Right lobe of liver (tissue), 6 donors: ENCODE measurements around the gene ST3GAL2. TPM values are rescaled to one million over a fixed set of nuclear protein-coding genes. Genes with fewer than 3 reads are reported as not detected.
A peak's percentile ranks its signal among the peaks of the same experiment; 100 is the strongest.

Experiments
- ATAC-seq, 4 donors: fragments of 200-7000 bp; cut with Tn5 transposase; one replicate each; pipeline ENCODE4 v1.9.1; 2020; ENCODE audit warnings: mild to moderate bottlenecking in 4 of 4, moderate library complexity in 4 of 4
- DNase-seq, 3 donors: peaks; one replicate each; pipeline ENCODE4 v3.0.0-alpha.2; 2020
- H3K27ac ChIP-seq, 3 donors: fragments of 200-600 bp; one replicate each; pipeline ENCODE4 v1.8.0; 2022
- H3K27me3 ChIP-seq, 2 donors: fragments of 200-600 bp; one replicate each; pipeline ENCODE4 v1.8.0; 2022
- H3K36me3 ChIP-seq, 4 donors: fragments of 200-600 bp; sonication (generic) in 1 of 4; one replicate each; pipeline versions ENCODE4 v1.5.1 to v1.8.0; 2017 to 2022; ENCODE audit warnings: control low read depth in 1 of 4
- H3K4me1 ChIP-seq, 4 donors: fragments of 200-600 bp; sonication (generic) in 1 of 4; one replicate each; pipeline versions ENCODE4 v1.5.1 to v1.8.0; 2017 to 2022; ENCODE audit warnings: control low read depth in 1 of 4
- H3K4me3 ChIP-seq, 3 donors: fragments of 200-600 bp; one replicate each; pipeline ENCODE4 v1.8.0; 2022
- H3K9me3 ChIP-seq, 4 donors: fragments of 200-600 bp; sonication (generic) in 1 of 4; one replicate each; pipeline versions ENCODE4 v1.5.1 to v1.8.0; 2017 to 2022; ENCODE audit warnings: control low read depth in 1 of 4
- POLR2A ChIP-seq: fragments of 450-650 bp; IDR thresholded peaks from one replicate; pipeline ENCODE4 v1.6.1; 2017; ENCODE audit warnings: antibody characterized with exemption, mild to moderate bottlenecking
- WGBS: methylation state at CpG from one replicate; pipeline ENCODE4 v1.1.6; 2018; ENCODE audit warnings: low coverage, low lambda C conversion rate; ENCODE audit not compliant: insufficient coverage; ENCODE audit errors: missing lambda C conversion rate; 5-methylcytosine and 5-hydroxymethylcytosine counted together
- intact Hi-C, 2 donors: fragments of 100-400 bp; cut with DNase I; formaldehyde crosslinking; loops; one replicate each; pipeline versions ENCODE4 v1.11.2 to v1.14.1; 2022
- total RNA-seq, 6 experiments: library from RNA; depleted of rRNA in 2 of 6; stranded (reverse); fragments of >200 nt in 2 of 6; fragmentation: NEBNext Ultra II Directional in 3 of 6; extraction: Animal tissue kit (Norgen Biotek cat#: 25700) in 3 of 6; gene quantifications; one replicate each; pipeline versions ENCODE4 v1.1.0 to v1.2.4, GENCODE V29; 2016 to 2023
- TF ChIP-seq, protein P1 (sequence below), 4 donors: fragments of 200-600 bp in 3 of 4; fragments of 450-650 bp in 1 of 4; IDR thresholded peaks; one replicate each; pipeline versions ENCODE4 v1.5.1 to v1.8.0; 2016 to 2022; ENCODE audit warnings: antibody characterized with exemption in 4 of 4, mild to moderate bottlenecking in 2 of 4
- donor health status: DM: no; HTN: yes; CAD: no.
- donor health status: DM: no; HTN: no; CAD: no.
- donor health status: DM: no; HTN: no; CAD: no.
- donor health status: DM: no; HTN: yes; CAD: no.
- donor health status: DM: no; HTN: yes; CAD: no.

Gene ST3GAL2
- total RNA-seq, 6 experiments from 2014 or later = 10.4 to 16.7 (median 14.5) TPM

- intact Hi-C loops = no loop called here
- no peak overlapping the region for H3K4me3 ChIP-seq
- no peak overlapping the region for H3K27ac ChIP-seq
These were observed 1.3 kb upstream of the ST3GAL2 start for GRCh38 chr16:70440009-70440692.

GRCh38 chr16:70438585-70438968 lies 323 bp downstream of the ST3GAL2 start:
- H3K4me1 ChIP-seq = peaks cover 0 to 11% (median 0%) of the 10 kb centered on the region in 4 donors
- peak; percentile 61 to 68 (median 63) for DNase-seq
- peak overlapping the region in 2 of 3 donors; percentile 38 to 70 for H3K27ac ChIP-seq
- 0% methylated on average over 2 of the region's 39 CpGs for WGBS
- peak overlapping the region; percentile 67 to 84 (median 70) for H3K4me3 ChIP-seq
- peaks cover 0 to 2% (median 0%) of the 10 kb centered on the region in 4 donors for H3K36me3 ChIP-seq
- no peaks in the 10 kb centered on the region for H3K27me3 ChIP-seq
- intact Hi-C loops = no loop called here
- ATAC-seq = peak in 3 of 4 donors; percentile 1 to 4 (median 3)
- H3K9me3 ChIP-seq = no peaks in the 10 kb centered on the region
- no peak for TF ChIP-seq POLR2A
- TF ChIP-seq, protein P1, sequence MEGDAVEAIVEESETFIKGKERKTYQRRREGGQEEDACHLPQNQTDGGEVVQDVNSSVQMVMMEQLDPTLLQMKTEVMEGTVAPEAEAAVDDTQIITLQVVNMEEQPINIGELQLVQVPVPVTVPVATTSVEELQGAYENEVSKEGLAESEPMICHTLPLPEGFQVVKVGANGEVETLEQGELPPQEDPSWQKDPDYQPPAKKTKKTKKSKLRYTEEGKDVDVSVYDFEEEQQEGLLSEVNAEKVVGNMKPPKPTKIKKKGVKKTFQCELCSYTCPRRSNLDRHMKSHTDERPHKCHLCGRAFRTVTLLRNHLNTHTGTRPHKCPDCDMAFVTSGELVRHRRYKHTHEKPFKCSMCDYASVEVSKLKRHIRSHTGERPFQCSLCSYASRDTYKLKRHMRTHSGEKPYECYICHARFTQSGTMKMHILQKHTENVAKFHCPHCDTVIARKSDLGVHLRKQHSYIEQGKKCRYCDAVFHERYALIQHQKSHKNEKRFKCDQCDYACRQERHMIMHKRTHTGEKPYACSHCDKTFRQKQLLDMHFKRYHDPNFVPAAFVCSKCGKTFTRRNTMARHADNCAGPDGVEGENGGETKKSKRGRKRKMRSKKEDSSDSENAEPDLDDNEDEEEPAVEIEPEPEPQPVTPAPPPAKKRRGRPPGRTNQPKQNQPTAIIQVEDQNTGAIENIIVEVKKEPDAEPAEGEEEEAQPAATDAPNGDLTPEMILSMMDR (IDR thresholded peaks at IDR 0.05) = no peak

More at GRCh38 chr16:70440009-70440692, 1.3 kb upstream of the ST3GAL2 start:
- ATAC-seq (no peak), DNase-seq (no peak)
- 69% methylated on average over 6 of the region's 11 CpGs for WGBS
- no peak for TF ChIP-seq POLR2A
- Histone ChIP-seq H3K4me1 (peaks cover 0 to 8% (median 0%) of the 10 kb centered on the region in 4 donors), H3K9me3 (no peaks in the 10 kb centered on the region), H3K27me3 (no peaks in the 10 kb centered on the region), H3K36me3 (no peaks in the 10 kb centered on the region)

DNA sequence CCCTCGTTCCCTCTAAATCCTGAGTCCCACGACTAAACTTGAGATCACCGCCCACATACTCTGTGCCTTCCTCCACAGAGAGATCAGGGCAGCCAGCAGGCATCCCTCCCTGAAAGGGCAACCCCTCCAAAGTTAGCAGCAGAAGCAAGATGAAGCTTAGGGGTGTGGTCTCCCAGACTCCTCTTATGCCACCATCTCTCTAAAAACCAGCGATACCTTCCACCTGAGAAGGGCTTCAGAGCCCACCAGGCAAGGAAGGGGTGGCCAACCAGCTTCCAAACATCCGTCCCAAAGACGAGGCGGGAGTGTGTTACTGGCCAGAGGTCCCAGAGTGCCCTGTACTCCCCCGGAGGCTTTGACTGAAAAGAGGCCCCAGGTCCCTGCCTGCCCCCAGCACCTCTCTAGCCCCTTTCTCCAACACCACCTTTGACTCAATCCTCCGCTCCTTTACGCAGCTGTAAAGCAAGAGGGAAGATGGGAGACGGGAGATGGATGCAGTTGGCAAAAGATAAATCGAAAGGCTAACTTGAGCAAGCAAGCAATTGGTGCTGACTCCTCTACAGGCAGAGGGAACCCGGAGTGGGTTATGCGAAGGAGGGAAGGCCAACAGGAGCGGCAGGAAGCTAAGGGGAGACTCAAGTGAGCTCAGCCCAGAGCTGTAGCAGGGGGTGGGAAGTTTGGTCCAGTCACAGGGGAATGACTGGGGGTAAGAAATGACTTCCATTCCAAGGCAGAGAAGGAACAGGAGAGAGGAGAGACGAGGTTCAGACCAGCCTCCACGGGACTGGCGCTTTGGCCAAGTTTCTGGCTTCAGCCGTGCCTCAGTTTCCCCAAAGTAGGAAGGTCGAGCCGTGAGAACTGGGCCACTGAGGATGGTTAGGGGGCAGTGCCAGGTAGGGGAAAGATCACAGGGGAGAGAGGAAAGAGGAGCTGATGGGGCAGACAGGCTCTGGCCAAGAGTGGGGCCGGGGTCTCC lies 1.0 kb downstream of the ST3GAL2 start:
- no peak for TF ChIP-seq POLR2A
- TF ChIP-seq, protein P1 (IDR thresholded peaks at IDR 0.05) = no peak
- peaks cover 0 to 16% (median 0%) of the 10 kb centered on the region in 4 donors for H3K4me1 ChIP-seq
- intact Hi-C loops = no loop called here
- H3K36me3 ChIP-seq = peaks cover 0 to 2% (median 0%) of the 10 kb centered on the region in 4 donors
- no peaks in the 10 kb centered on the region for H3K27me3 ChIP-seq
- H3K9me3 ChIP-seq = no peaks in the 10 kb centered on the region
- no peak for DNase-seq
- peak overlapping the region; percentile 67 to 84 (median 70) for H3K4me3 ChIP-seq
- WGBS = 17% methylated on average over 18 of the region's 22 CpGs
- ATAC-seq = peak in 1 of 4 donors; percentile 8
- peak overlapping the region; percentile 19 to 70 (median 38) for H3K27ac ChIP-seq

DNA sequence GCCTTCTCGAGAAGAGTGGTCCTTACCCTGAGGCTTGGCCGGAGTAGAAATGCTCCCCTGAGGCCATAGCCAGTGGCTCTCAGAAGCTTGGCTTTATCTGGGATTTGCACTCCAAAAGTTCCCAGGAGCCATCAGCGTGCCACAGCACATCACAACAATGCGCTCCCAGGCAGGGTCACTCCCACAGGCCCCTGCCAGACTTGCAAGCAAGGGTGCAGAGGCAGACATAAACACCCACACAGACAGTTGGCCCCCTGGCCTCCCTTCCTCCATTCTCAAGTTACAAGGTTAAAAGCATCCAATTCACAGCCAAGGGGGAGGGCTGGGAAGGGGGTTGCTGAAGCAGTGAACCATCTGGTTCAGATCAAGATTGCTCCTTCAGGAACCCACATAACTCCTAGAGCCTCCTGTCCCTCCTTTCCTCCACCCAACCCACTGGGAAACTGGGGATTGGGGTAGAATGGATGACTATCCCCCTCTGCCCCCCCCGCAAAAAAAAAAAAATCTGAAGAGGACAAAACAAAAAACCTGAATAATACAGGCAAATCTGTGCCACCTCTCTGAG lies 1.8 kb downstream of the ST3GAL2 start:
- ATAC-seq (no peak), DNase-seq (no peak)
- Histone ChIP-seq H3K27me3 (no peaks in the 10 kb centered on the region), H3K36me3 (peaks cover 0 to 2% (median 0%) of the 10 kb centered on the region in 4 donors), H3K4me1 (peaks cover 0 to 21% (median 0%) of the 10 kb centered on the region in 4 donors), H3K27ac (no peak overlapping the region), H3K9me3 (no peaks in the 10 kb centered on the region), H3K4me3 (no peak overlapping the region)
- 100% methylated on average over 2 of the region's 5 CpGs for WGBS
- intact Hi-C loops = no loop called here
- no peak for TF ChIP-seq POLR2A
- TF ChIP-seq, protein P1 (IDR thresholded peaks at IDR 0.05) = no peak
